GM23248 (cell line): ENCODE data around the gene ITSN2.

Experiments used
- EZH2 ChIP-seq: fragments of 200-600 bp; sonication (generic); IDR thresholded peaks from 2 replicates; pipeline ENCODE4 v1.6.1; 2018; ENCODE audit warnings: antibody characterized with exemption, mild to moderate bottlenecking; ENCODE audit not compliant: insufficient read depth, poor library complexity, severe bottlenecking
- EZH2phosphoT487 ChIP-seq: fragments of 200-600 bp; sonication (generic); IDR thresholded peaks from 2 replicates; pipeline ENCODE4 v1.6.1; 2018; ENCODE audit warnings: antibody characterized with exemption, moderate library complexity, mild to moderate bottlenecking, low read depth; ENCODE audit not compliant: insufficient read depth

GRCh38 chr2:24253303-24253919 is 106.9 kb downstream of the ITSN2 start:
- TF ChIP-seq EZH2 (no peak), EZH2phosphoT487 (no peak)
